Forelimb muscle (tissue), 1 donor: ENCODE data around the gene BBS9. TPM values are rescaled to one million over a fixed set of nuclear protein-coding genes. Genes with fewer than 3 reads are reported as not detected.
A peak's percentile ranks its signal among the peaks of the same experiment; 100 is the strongest.
"Not testable (repeated sequence)": the region's sequence is repeated elsewhere in the genome, so short reads cannot be mapped to it uniquely, and the experiment has no call there.

Experiments
- DNase-seq: peaks from one replicate; pipeline ENCODE4 v3.0.0-alpha.2; 2013; ENCODE audit warnings: low read depth
- polyA plus RNA-seq: library from polyadenylated mRNA; unstranded; fragments of 120-200 nt; gene quantifications from one replicate; pipeline ENCODE4 v1.2.1, GENCODE V29; 2013; ENCODE audit not compliant: insufficient read length

Gene BBS9
- polyA plus RNA-seq, 1 donor: 15.9 TPM

DNA sequence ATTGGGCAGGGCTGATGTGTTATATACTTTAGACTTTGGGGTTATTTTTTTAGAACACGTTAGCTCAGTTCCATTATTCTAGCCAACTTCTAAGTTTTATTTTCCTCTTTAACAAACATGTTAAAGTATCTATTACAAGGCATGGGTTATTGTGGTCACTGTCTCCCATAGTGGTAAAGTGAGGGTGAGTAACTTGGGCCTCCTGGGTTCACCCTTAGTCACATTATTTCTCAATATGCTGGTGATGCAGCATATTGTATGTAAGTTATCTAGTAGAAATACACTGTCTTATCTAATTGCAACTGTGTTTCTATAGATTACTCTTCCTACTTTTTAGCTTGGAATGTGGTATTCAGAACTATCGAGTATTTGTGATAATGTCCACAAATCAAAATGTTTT is 65.9 kb downstream of the BBS9 start:
- DNase-seq: no peak

DNA sequence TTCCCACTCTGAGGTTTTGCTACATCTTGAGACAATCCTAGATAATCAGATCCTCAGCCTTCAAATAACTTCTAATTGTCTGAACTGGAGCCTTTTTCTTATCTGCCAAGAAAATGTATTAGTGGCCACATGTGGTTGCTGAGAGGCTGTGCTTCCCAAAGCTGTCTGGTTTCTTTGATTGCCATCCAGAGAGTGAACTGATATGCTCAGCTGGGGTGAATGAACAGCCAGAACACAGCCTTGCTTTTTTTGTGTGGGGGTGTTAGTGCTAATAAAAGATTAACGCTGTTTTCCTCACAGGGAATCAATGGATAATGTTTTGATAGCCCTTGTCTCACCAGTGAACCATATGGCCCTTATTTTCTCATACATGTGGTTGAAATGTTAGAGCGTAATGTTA is 66.9 kb downstream of the BBS9 start:
- no peak for DNase-seq

DNA sequence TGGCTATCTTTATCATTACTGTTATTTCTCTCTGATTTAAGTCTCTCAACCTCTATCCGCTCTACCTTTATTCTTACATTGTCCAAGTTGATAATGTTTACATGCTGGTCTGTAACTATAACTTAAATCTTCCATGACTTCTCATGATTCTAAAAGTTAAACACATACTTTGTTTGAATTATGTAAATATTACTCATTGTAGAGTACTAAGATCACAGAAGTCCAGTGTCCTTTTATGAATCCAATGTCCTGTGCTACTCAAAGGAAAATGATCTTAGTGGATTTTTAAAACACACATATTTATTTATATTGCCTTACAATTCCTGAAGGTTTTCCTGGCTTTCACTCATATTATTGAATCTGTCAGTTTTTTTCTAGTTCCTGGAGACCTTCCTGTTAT is 70.9 kb downstream of the BBS9 start:
- no peak for DNase-seq

- DNase-seq: no peak
Observed at GRCh38 chr7:33201821-33202220, 72.5 kb downstream of the BBS9 start.

DNA sequence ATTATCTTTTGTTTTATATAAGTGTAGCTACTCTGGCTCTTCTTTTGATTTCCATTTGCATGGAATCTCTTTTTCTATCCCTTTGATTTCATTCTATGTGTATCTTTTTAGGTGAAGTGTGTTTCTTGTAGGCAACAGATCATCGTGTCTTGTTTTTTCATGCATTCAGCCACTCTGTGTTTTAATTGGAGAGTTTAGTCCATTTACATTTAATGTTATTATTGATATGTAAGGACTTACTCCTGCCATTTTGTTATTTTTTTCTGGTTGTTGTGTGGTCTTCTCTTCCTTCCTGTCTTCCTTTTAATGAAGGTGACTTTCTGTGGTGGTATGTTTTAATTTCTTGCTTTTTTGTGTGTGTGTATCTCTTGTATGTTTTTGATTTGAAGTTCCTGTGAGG is 81.6 kb downstream of the BBS9 start:
- no peak for DNase-seq

GRCh38 chr7:33212144-33212543 is 82.8 kb downstream of the BBS9 start:
- no peak for DNase-seq

GRCh38 chr7:33215992-33216391 is 86.6 kb downstream of the BBS9 start:
- no peak for DNase-seq

- DNase-seq: peak; percentile 6
Observed at GRCh38 chr7:33217595-33217994, 88.2 kb downstream of the BBS9 start.

DNA sequence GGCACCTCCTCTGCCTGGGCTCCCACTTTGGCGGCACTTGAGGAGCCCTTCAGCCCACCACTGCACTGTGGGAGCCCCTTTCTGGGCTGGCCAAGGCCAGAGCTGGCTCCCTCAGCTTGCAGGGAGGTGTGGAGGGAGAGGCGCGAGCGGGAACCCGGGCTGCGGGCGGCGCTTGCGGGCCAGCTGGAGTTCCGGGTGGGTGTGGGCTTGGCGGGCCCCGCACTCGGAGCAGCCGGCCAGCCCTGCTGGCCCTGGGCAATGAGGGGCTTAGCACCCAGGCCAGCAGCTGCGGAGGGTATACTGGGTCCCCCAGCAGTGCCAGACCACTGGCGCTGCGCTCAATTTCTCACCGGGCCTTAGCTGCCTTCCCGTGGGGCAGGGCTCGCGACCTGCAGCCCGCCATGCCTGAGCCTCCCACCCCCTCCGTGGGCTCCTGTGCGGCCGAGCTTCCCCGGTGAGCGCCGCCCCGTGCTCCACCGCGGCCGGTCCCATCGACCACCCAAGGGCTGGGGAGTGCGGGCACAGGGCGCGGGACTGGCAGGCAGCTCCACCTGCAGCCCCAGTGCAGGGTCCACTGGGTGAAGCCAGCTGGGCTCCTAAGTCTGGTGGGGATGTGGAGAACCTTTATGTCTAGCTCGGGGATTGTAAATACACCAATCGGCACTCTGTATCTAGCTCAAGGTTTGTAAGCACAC is 89.6 kb downstream of the BBS9 start:
- DNase-seq: not testable (repeated sequence)

- DNase-seq: no peak
Observed at GRCh38 chr7:33220231-33220630, 90.9 kb downstream of the BBS9 start.

GRCh38 chr7:33221390-33221789 is 92.0 kb downstream of the BBS9 start:
- DNase-seq: no peak

GRCh38 chr7:33232632-33233145 is 103.3 kb downstream of the BBS9 start:
- DNase-seq: no peak

- DNase-seq: no peak
Observed at GRCh38 chr7:33233659-33234058, 104.3 kb downstream of the BBS9 start.

- no peak for DNase-seq
Observed at GRCh38 chr7:33237036-33237435, 107.7 kb downstream of the BBS9 start.

DNA sequence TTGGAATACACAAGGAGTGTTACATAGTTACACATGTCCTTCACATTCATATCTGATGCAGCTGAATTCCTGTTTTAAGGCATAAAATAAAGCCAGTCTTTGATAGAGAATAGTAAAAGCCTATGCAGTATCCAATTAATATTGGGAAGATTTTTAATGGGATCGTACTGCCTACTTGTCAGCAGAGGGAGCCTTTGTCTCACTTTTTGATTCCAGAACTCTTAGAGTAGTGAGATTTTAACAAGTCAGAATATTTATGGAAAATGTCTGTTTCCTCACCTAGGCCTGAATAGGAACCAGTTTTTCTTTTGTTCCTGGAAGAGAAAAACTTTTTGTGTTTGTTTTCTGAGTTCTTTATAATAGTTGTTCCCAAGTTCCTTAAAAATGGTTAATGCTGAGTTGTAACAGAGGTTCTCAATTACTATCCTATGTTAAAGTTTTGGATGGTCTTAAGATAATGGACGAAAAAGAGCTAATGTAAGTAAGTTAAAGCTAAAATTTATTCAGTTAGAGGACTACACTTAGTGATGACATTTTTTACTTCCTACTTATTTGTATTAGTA is 114.0 kb downstream of the BBS9 start:
- peak; percentile 49 for DNase-seq

DNA sequence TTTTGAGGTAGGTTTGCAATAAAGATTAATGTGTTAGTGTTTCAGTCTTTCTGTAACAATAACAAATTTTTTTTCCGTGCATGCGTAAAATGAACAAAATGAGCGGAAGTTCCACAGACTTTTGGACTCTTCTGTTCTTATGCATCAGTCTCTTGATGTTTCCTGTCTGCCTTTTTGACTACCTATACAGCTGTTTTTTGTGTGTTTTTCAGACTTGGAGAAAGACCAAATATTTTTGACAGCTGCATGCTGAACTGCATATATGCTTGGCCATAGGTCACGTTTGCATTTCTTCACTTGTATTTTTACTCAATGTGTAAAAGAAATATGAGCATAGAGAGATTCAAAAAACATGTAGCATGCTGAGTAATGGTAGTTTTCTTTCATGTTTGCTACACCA is 119.3 kb downstream of the BBS9 start:
- DNase-seq: no peak

- DNase-seq: peak; percentile 53
Observed at GRCh38 chr7:33250421-33250871, 121.1 kb downstream of the BBS9 start.

GRCh38 chr7:33251301-33251700 is 121.9 kb downstream of the BBS9 start:
- DNase-seq: no peak

DNA sequence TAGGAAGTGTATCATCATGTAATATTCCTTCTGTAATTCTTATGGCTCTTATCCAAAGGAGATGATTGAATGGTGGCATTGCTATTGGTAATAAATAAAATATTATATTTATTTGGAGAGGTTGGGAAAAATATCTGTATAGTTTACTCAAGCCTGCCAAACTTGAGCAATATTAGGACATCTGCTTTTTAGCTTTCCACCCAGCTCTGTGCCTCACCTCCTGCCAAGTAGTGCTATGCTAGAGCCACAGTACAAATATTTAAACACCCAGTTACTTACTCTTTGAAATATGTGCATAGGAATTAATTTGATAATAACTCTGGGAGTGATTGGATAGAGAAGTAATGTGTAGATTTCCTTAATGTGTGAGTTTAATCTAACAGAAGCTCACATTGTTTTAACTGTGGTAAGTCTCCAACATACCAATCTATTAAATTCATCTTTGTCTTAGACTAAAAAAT is 129.2 kb downstream of the BBS9 start:
- no peak for DNase-seq

DNA sequence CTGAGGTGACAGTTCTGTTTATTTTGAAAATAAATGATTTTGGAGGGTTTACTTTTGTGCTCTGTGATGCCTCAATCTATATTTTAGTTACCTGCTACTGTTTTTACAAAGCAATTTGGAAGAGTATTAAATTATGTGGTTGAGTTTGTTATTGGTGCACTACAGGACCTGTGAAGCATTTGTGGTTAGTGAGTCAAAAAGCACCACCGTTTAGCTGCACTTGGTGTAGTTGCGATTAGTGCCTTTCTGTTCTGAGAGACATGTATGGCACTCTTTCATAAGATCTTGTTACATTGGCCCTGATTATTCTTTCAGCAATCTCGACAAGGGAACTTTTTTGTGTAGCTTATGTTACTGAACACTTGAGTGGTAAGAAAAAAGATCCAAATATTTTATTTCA is 132.2 kb downstream of the BBS9 start:
- DNase-seq: no peak

DNA sequence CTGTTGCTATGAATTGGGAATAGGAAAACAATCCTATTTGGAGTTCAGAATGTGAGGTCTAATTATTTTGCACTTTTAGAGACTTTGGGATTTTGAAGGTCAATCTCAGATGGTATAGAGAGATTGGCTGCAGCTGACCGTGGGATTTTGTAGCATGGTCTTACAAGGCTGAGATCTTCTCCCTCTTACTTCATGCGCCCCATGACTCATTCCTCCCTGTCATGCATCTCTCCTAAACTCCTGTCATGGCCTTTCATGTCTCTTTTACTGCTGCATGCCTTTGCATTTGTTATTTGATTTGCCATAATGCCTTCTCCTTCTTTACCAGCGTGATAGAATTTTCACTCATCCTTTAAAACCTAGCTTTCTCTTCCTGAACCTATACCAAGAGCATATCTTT is 133.1 kb downstream of the BBS9 start:
- no peak for DNase-seq

DNA sequence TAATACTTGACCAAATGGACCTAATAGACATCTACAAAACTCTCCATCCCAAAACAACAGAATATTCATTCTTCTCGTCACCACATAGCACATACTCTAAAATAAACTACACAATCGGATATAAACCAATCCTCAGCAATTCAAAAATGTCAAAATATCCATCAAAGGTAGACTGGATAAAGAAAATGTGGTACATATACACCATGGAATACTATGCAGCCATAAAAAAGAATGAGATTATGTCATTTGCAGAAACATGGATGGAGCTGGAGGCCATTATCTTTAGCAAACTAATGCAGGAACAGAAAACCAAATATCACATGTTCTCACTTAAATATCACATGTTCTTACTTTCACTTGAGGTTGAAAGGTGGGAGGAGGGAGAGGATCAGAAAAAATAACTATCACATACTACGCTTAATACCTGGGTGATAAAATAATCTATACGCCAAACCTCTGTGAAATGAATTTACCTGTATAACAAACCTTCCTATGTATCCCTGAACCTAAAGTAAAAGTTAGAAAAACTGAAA is 142.5 kb downstream of the BBS9 start:
- DNase-seq: not testable (repeated sequence)

- DNase-seq: no peak
Observed at GRCh38 chr7:33273356-33273755, 144.0 kb downstream of the BBS9 start.
